GM21526 (cell line): Measurements from ENCODE around the gene ETNK2.

Experiments
- ATAC-seq: cut with Tn5 transposase; IDR thresholded peaks from one replicate; pipeline ENCODE4 v1.9.1; 2021; ENCODE audit warnings: moderate library complexity; ENCODE audit not compliant: unreplicated experiment, low FRiP score

ETNK2 gene

GRCh38 chr1:204149635-204150565, 1.9 kb downstream of the ETNK2 start:
- no peak for ATAC-seq

GRCh38 chr1:204149107-204149506, 2.7 kb downstream of the ETNK2 start:
- no peak for ATAC-seq

GRCh38 chr1:204147406-204148383, 4.1 kb downstream of the ETNK2 start:
- ATAC-seq, result no peak

- ATAC-seq, result no peak
These were observed 4.9 kb downstream of the ETNK2 start for GRCh38 chr1:204146965-204147364.

GRCh38 chr1:204146309-204146708, 5.5 kb downstream of the ETNK2 start:
- ATAC-seq, result no peak

- ATAC-seq, result no peak
These were observed 6.8 kb downstream of the ETNK2 start for GRCh38 chr1:204145033-204145504.

GRCh38 chr1:204143276-204144041, 8.4 kb downstream of the ETNK2 start:
- ATAC-seq, result no peak

GRCh38 chr1:204142032-204142974, 9.5 kb downstream of the ETNK2 start:
- ATAC-seq, result no peak

- ATAC-seq, result no peak
These were observed 10.7 kb downstream of the ETNK2 start for GRCh38 chr1:204141131-204141530.

- ATAC-seq, result no peak
These were observed 11.9 kb downstream of the ETNK2 start for GRCh38 chr1:204139952-204140351.

GRCh38 chr1:204139088-204139487, 12.8 kb downstream of the ETNK2 start:
- no peak for ATAC-seq

- no peak for ATAC-seq
These were observed 15.0 kb downstream of the ETNK2 start for GRCh38 chr1:204136814-204137213.

GRCh38 chr1:204134103-204134502, 17.7 kb downstream of the ETNK2 start:
- ATAC-seq, result no peak

GRCh38 chr1:204132718-204133117, 19.1 kb downstream of the ETNK2 start:
- no peak for ATAC-seq

- ATAC-seq, result no peak
These were observed 19.9 kb downstream of the ETNK2 start for GRCh38 chr1:204131978-204132377.

GRCh38 chr1:204130981-204131892, 20.6 kb downstream of the ETNK2 start:
- ATAC-seq, result no peak

- no peak for ATAC-seq
These were observed 21.7 kb downstream of the ETNK2 start for GRCh38 chr1:204130178-204130577.
